Measurements from ENCODE around the gene HSPA12B.

The HSPA12B gene

GRCh38 chr20:3697588-3698305 lies 34.7 kb upstream of the HSPA12B start:
- Mint-ChIP-seq H3K27ac (no peak overlapping the region), H3K9me3 (no peaks in the 10 kb centered on the region), H3K36me3 (no peaks in the 10 kb centered on the region), H3K4me3 (no peak overlapping the region), H3K4me1 (no peaks in the 10 kb centered on the region), H3K27me3 (no peaks in the 10 kb centered on the region)
- ATAC-seq: no peak

DNA sequence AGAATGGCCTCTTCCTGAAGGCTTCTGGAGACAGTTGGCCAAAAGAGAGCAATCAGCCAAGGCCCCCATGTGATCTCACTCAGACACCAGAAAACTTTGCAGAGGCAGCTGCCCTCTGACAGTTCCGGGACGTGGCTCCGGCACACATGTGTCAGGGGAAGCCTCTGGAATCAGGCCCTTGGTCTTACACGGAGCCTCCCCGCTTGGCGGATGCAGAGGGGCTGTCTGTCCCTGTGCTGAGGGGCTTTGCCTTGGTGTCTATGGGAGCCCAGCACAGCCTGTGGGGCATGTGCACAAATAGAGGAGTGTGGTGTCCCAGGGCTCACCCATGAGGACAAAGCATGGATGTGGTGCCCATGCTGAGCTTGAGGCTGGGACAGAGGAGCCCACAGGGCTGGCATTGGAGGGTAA lies 33.9 kb upstream of the HSPA12B start:
- no peaks in the 10 kb centered on the region for H3K4me1 Mint-ChIP-seq
- peaks cover 4% of the 10 kb centered on the region for H3K27me3 Mint-ChIP-seq
- H3K9me3 Mint-ChIP-seq: no peaks in the 10 kb centered on the region
- no peaks in the 10 kb centered on the region for H3K36me3 Mint-ChIP-seq
- no peak overlapping the region for H3K4me3 Mint-ChIP-seq
- ATAC-seq: no peak
- no peak overlapping the region for H3K27ac Mint-ChIP-seq

- Mint-ChIP-seq H3K9me3 (no peaks in the 10 kb centered on the region), H3K4me1 (no peaks in the 10 kb centered on the region), H3K27ac (no peak overlapping the region), H3K36me3 (no peaks in the 10 kb centered on the region), H3K27me3 (peaks cover 8% of the 10 kb centered on the region), H3K4me3 (no peak overlapping the region)
- ATAC-seq: no peak
Measured at GRCh38 chr20:3699037-3699436, 33.4 kb upstream of the HSPA12B start.

- H3K27ac Mint-ChIP-seq: no peak overlapping the region
- no peaks in the 10 kb centered on the region for H3K36me3 Mint-ChIP-seq
- H3K9me3 Mint-ChIP-seq: no peaks in the 10 kb centered on the region
- H3K27me3 Mint-ChIP-seq: peaks cover 30% of the 10 kb centered on the region
- ATAC-seq: no peak
- no peaks in the 10 kb centered on the region for H3K4me1 Mint-ChIP-seq
- H3K4me3 Mint-ChIP-seq: no peak overlapping the region
Measured at GRCh38 chr20:3701061-3701998, 31.2 kb upstream of the HSPA12B start.

GRCh38 chr20:3702611-3703391 lies 29.7 kb upstream of the HSPA12B start:
- Mint-ChIP-seq H3K9me3 (no peaks in the 10 kb centered on the region), H3K36me3 (no peaks in the 10 kb centered on the region), H3K4me3 (no peak overlapping the region), H3K27me3 (peaks cover 30% of the 10 kb centered on the region), H3K27ac (no peak overlapping the region), H3K4me1 (no peaks in the 10 kb centered on the region)
- ATAC-seq: no peak

GRCh38 chr20:3704087-3704486 lies 28.4 kb upstream of the HSPA12B start:
- Mint-ChIP-seq H3K27ac (no peak overlapping the region), H3K27me3 (peaks cover 30% of the 10 kb centered on the region)

DNA sequence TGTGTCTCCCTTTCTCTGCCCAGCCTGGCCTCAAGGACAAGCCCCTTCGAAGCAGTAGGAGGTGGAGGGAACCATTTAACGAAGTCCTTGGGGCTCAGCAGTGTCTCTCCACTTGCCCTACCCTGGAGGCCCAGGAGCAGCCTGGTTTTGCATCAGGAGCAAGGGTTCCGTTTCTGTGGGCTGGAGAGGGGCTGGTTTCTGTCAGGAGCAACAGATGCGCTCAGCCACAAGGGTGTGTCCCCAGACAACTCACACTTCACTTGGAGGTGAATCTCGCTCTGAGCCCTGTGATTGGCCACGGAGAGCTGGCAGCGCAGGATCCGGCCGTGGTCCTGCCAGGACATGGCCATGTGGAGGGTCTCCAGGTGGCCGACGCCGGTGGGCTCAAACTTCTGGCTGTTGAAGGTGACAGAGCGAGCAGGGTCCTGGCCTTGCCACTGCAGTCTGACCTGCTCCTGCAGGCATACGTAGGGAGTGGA lies 27.0 kb upstream of the HSPA12B start:
- Mint-ChIP-seq H3K27ac (no peak overlapping the region), H3K27me3 (peaks cover 30% of the 10 kb centered on the region)
- no peak for ATAC-seq

More at GRCh38 chr20:3704087-3704486, 28.4 kb upstream of the HSPA12B start:
- no peak for ATAC-seq
- no peaks in the 10 kb centered on the region for H3K9me3 Mint-ChIP-seq
- no peaks in the 10 kb centered on the region for H3K36me3 Mint-ChIP-seq
- H3K4me1 Mint-ChIP-seq: no peaks in the 10 kb centered on the region
- H3K4me3 Mint-ChIP-seq: no peak overlapping the region

GRCh38 chr20:3705970-3706739 lies 26.3 kb upstream of the HSPA12B start:
- H3K27me3 Mint-ChIP-seq: peaks cover 33% of the 10 kb centered on the region
- H3K4me1 Mint-ChIP-seq: peaks cover 9% of the 10 kb centered on the region
- H3K9me3 Mint-ChIP-seq: no peaks in the 10 kb centered on the region
- no peak for ATAC-seq
- H3K36me3 Mint-ChIP-seq: no peaks in the 10 kb centered on the region
- H3K27ac Mint-ChIP-seq: no peak overlapping the region
- H3K4me3 Mint-ChIP-seq: no peak overlapping the region

More for the DNA sequence above, 27.0 kb upstream of the HSPA12B start:
- H3K36me3 Mint-ChIP-seq: no peaks in the 10 kb centered on the region
- no peak overlapping the region for H3K4me3 Mint-ChIP-seq
- peaks cover 8% of the 10 kb centered on the region for H3K4me1 Mint-ChIP-seq
- H3K9me3 Mint-ChIP-seq: no peaks in the 10 kb centered on the region

GRCh38 chr20:3706774-3707507 lies 25.5 kb upstream of the HSPA12B start:
- no peaks in the 10 kb centered on the region for H3K9me3 Mint-ChIP-seq
- H3K4me1 Mint-ChIP-seq: peaks cover 17% of the 10 kb centered on the region
- H3K36me3 Mint-ChIP-seq: no peaks in the 10 kb centered on the region
- no peak overlapping the region for H3K4me3 Mint-ChIP-seq
- H3K27me3 Mint-ChIP-seq: peaks cover 41% of the 10 kb centered on the region
- no peak overlapping the region for H3K27ac Mint-ChIP-seq
- no peak for ATAC-seq

DNA sequence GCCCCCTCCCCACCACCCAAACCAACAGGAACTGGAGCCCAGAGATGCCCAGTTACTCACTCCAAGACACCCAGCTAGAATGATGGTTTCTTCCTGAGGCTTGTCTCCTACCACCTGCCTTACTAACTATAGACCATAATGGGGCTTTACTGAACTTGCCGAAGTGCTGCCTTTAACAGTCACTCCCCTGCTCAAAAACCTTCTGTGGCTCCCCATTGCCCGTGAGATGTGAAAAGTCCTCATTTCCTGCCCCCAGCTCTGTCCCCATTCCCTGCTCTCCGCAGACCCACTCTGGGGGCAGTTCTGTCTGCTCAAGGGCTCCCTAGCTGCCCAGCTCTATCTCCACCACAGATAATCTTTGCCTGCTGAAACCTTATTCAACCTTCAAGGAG lies 25.0 kb upstream of the HSPA12B start:
- H3K4me1 Mint-ChIP-seq: peaks cover 18% of the 10 kb centered on the region
- H3K27me3 Mint-ChIP-seq: peaks cover 46% of the 10 kb centered on the region
- ATAC-seq: no peak
- no peak overlapping the region for H3K27ac Mint-ChIP-seq
- no peaks in the 10 kb centered on the region for H3K36me3 Mint-ChIP-seq
- H3K4me3 Mint-ChIP-seq: no peak overlapping the region
- H3K9me3 Mint-ChIP-seq: no peaks in the 10 kb centered on the region

GRCh38 chr20:3710011-3710466 lies 22.4 kb upstream of the HSPA12B start:
- H3K27me3 Mint-ChIP-seq: peaks cover 37% of the 10 kb centered on the region
- H3K9me3 Mint-ChIP-seq: no peaks in the 10 kb centered on the region
- ATAC-seq: peak; percentile 28
- H3K4me1 Mint-ChIP-seq: peaks cover 18% of the 10 kb centered on the region
- no peak overlapping the region for H3K4me3 Mint-ChIP-seq
- H3K36me3 Mint-ChIP-seq: no peaks in the 10 kb centered on the region
- no peak overlapping the region for H3K27ac Mint-ChIP-seq

GRCh38 chr20:3710703-3711483 lies 21.6 kb upstream of the HSPA12B start:
- H3K27ac Mint-ChIP-seq: no peak overlapping the region
- H3K4me3 Mint-ChIP-seq: no peak overlapping the region
- no peaks in the 10 kb centered on the region for H3K36me3 Mint-ChIP-seq
- H3K9me3 Mint-ChIP-seq: no peaks in the 10 kb centered on the region
- peaks cover 28% of the 10 kb centered on the region for H3K27me3 Mint-ChIP-seq
- peak; percentile 25 for ATAC-seq
- H3K4me1 Mint-ChIP-seq: peaks cover 18% of the 10 kb centered on the region

- no peaks in the 10 kb centered on the region for H3K36me3 Mint-ChIP-seq
- peaks cover 18% of the 10 kb centered on the region for H3K4me1 Mint-ChIP-seq
- no peak overlapping the region for H3K27ac Mint-ChIP-seq
- ATAC-seq: no peak
- H3K27me3 Mint-ChIP-seq: peaks cover 27% of the 10 kb centered on the region
- H3K4me3 Mint-ChIP-seq: no peak overlapping the region
- no peaks in the 10 kb centered on the region for H3K9me3 Mint-ChIP-seq
Measured at GRCh38 chr20:3711484-3711941, 21.0 kb upstream of the HSPA12B start.
